Activated CD4-positive, alpha-beta memory T cell treated with anti-CD3 and anti-CD28 coated beads, Interleukin-2, amount 10 ng/mL, durations not matched to agents 7 days and 5 days (primary cell): ENCODE measurements around the gene TEN1. TPM values are rescaled to one million over a fixed set of nuclear protein-coding genes. Genes with fewer than 3 reads are reported as not detected.

Source experiments
- total RNA-seq, 2 experiments: library from RNA; stranded (reverse); gene quantifications; one replicate each; pipeline ENCODE4 v1.2.3, GENCODE V29; 2021

The TEN1 gene
- total RNA-seq, 2 experiments from 2014 or later, result 13.5 to 16.3 TPM

Other genes with a start within 250 kb of the TEN1 start
- gene GALK1, start 214.0 kb upstream of the TEN1 start, total RNA-seq, result 10 to 100 TPM; 40.0 to 40.6 TPM
- 10 to 100 TPM; 26.1 TPM for gene UNK, start 194.4 kb upstream of the TEN1 start, total RNA-seq
- 100 to 1,000 TPM; 179 to 190 TPM for gene UNC13D, start 134.8 kb upstream of the TEN1 start, total RNA-seq
- gene WBP2, start 123.9 kb upstream of the TEN1 start, total RNA-seq, result 100 to 1,000 TPM; 107 to 114 TPM
- gene TRIM47, start 100.7 kb upstream of the TEN1 start, total RNA-seq, result 10 to 100 TPM; 31.9 to 33.8 TPM
- gene TRIM65, start 82.3 kb upstream of the TEN1 start, total RNA-seq, result 10 to 100 TPM; 24.9 to 26.1 TPM
- 10 to 100 TPM; 79.9 to 85.0 TPM for gene MRPL38, start 74.4 kb upstream of the TEN1 start, total RNA-seq
- gene FBF1, start 38.2 kb upstream of the TEN1 start, total RNA-seq, result 10 to 100 TPM; 19.8 to 21.1 TPM
- gene ACOX1, start 74 bp upstream of the TEN1 start, total RNA-seq, result 10 to 100 TPM; 28.0 to 29.8 TPM
- gene CDK3, start 21.6 kb downstream of the TEN1 start, total RNA-seq, result 1 to 10 TPM; 5.2 to 5.6 TPM
- not detected for gene EVPL, start 48.1 kb downstream of the TEN1 start, total RNA-seq
- 10 to 100 TPM; 92.8 to 94.6 TPM for gene SRP68, start 93.3 kb downstream of the TEN1 start, total RNA-seq
- under 1 TPM; 0.38 to 0.40 TPM for gene GALR2, start 95.5 kb downstream of the TEN1 start, total RNA-seq
- under 1 TPM; 0.48 TPM for gene ZACN, start 99.9 kb downstream of the TEN1 start, total RNA-seq
- gene EXOC7, start 124.5 kb downstream of the TEN1 start, total RNA-seq, result 100 to 1,000 TPM; 119 to 120 TPM
- gene FOXJ1, start 162.0 kb downstream of the TEN1 start, total RNA-seq, result under 1 TPM; 0.13 to 0.15 TPM